ENCODE measurements around the gene ST6GALNAC2. TPM values are rescaled to one million over a fixed set of nuclear protein-coding genes. Genes with fewer than 3 reads are reported as not detected.
"Not testable (repeated sequence)": the region's sequence is repeated elsewhere in the genome, so short reads cannot be mapped to it uniquely, and the experiment has no call there.

The ST6GALNAC2 gene
- total RNA-seq, 2 experiments from 2014 or later, result not detected

DNA sequence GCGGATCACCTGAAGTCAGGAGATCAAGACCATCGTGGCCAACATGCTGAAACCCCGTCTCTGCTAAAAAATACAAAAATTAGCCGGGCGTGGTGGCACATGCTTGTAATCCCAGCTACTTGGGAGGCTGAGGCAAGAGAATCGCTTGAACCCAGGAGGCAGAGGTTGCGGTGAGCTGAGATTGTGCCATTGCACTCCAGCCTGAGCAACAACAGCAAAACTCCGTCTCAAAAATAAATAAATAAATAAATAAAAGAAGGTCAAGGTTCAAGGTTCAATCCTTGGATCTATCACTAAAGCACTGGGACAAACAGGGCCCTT is 60.2 kb downstream of the ST6GALNAC2 start:
- peaks cover 30% of the 10 kb centered on the region for H3K4me1 Mint-ChIP-seq (ENCODE audit: low read depth)
- H3K9me3 Mint-ChIP-seq; H3K27ac Mint-ChIP-seq; H3K27me3 Mint-ChIP-seq (ENCODE audit: low read depth); H3K4me3 Mint-ChIP-seq; intact Hi-C loops (cut with micrococcal nuclease); DNase-seq; H3K36me3 Mint-ChIP-seq (ENCODE audit: low read depth): not testable (repeated sequence)
- CTCF ChIA-PET, result interaction anchor here (1.0 kb wide), 3 partner anchors 20 to 98 kb away, joined by 3 to 4 read pairs (median 3); no protein-coding TSS in a partner anchor

GRCh38 chr17:76524598-76525512 is 60.8 kb downstream of the ST6GALNAC2 start:
- Mint-ChIP-seq H3K27me3 (ENCODE audit: low read depth) (no peaks in the 10 kb centered on the region), H3K36me3 (ENCODE audit: low read depth) (no peaks in the 10 kb centered on the region)
- intact Hi-C loops (cut with micrococcal nuclease), result no loop called here

DNA sequence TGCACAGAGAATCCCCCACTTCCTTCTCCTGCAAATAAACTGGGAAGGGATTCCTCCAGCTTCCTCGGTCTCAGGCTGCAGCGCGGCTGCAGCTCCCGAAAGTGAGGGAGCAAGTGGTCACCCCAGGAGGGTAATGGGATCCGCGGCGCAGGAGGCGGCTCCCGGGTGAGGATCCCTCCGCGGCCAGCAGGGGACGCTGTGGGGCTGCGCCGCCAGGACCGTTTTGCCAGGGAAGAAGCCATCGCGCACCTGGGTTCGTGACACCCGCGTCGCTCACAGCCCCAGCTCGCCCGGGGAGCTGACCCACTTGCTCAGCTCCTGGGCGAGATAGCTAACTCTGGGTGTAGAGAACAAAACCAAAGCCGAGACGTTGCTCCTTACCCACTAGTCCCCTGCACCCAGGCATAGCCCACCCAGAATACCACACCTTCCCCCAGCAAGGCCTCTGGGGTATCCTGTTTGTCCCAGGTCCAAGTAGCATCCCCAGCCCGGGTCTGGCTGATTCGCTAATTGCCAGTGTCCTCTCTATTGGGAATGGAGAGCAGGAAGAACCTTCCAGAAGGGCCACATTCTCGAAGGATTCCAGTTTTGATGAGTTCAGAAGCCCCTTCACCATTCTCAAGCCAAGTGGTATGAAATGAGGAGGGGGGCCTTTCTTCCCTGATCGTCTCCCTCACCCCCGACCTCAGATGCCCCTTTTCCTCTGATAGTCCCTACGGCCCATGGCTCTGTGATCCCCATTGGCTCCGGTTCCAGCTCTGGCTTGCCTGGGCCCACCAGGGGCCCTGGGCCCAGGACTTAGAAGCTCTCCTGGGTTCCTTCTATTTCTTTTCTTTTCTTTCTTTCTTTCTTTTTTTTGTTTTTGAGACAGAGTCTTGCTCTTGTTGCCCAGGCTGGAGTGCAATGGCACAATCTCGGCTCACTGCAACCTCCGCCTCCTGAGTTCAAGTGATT is 62.3 kb downstream of the ST6GALNAC2 start:
- intact Hi-C loops (cut with micrococcal nuclease), result loop anchor here (1.0 kb wide), 5 partner anchors 24 to 192 kb away; partner anchors contain the start of gene ST6GALNAC2
- Mint-ChIP-seq H3K4me3 (peak overlapping the region; percentile 19), H3K27ac (no peak overlapping the region), H3K4me1 (ENCODE audit: low read depth) (peaks cover 17% of the 10 kb centered on the region), H3K27me3 (ENCODE audit: low read depth) (no peaks in the 10 kb centered on the region), H3K9me3 (no peaks in the 10 kb centered on the region), H3K36me3 (ENCODE audit: low read depth) (no peaks in the 10 kb centered on the region)
- CTCF ChIA-PET, result interaction anchor here (0.6 to 5.4 kb wide), 41 partner anchors 10 to 1793 kb away, joined by 3 to 73 read pairs (median 5); partner anchors contain the start of genes PRCD, RHBDF2, ST6GALNAC2 and UBE2O
- DNase-seq, result peak; percentile 84

More at GRCh38 chr17:76524598-76525512, 60.8 kb downstream of the ST6GALNAC2 start:
- no peak for DNase-seq
- H3K4me3 Mint-ChIP-seq, result no peak overlapping the region
- H3K27ac Mint-ChIP-seq, result no peak overlapping the region
- H3K9me3 Mint-ChIP-seq, result no peaks in the 10 kb centered on the region
- CTCF ChIA-PET, result interaction anchor here (0.5 to 5.4 kb wide), 8 partner anchors 20 to 208 kb away, joined by 3 to 73 read pairs (median 4); no protein-coding TSS in a partner anchor
- peaks cover 26% of the 10 kb centered on the region for H3K4me1 Mint-ChIP-seq (ENCODE audit: low read depth)

GRCh38 chr17:76521683-76522082 is 64.0 kb downstream of the ST6GALNAC2 start:
- DNase-seq; intact Hi-C loops (cut with micrococcal nuclease); H3K27ac Mint-ChIP-seq; H3K4me3 Mint-ChIP-seq; H3K27me3 Mint-ChIP-seq (ENCODE audit: low read depth); H3K9me3 Mint-ChIP-seq; H3K36me3 Mint-ChIP-seq (ENCODE audit: low read depth): not testable (repeated sequence)
- CTCF ChIA-PET, result interaction anchor here (1.5 to 5.4 kb wide), 6 partner anchors 14 to 192 kb away, joined by 4 to 73 read pairs (median 17); partner anchors contain the start of gene PRCD
- H3K4me1 Mint-ChIP-seq (ENCODE audit: low read depth), result peaks cover 10% of the 10 kb centered on the region

DNA sequence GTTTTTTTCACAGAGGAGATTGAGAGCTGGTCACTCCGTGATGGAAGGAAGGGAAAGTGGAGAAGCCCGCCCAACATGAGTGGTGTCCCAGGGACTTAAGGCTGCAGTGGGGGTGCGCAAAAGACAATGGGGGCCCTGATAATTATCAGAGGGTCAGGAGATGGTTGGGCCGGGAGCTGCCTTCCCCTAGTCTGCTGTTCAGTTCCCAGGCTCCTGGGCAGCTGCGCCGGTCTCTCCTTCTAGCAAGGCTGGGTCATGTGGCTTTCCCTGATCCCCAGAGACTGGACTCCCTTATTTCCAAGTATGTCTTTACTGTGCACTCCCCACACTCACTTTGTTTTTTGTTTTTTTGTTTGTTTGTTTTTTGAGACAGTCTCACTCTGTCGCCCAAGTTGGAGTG is 64.4 kb downstream of the ST6GALNAC2 start:
- intact Hi-C loops (cut with micrococcal nuclease), result no loop called here
- Mint-ChIP-seq H3K36me3 (ENCODE audit: low read depth) (no peaks in the 10 kb centered on the region), H3K9me3 (no peaks in the 10 kb centered on the region), H3K27ac (no peak overlapping the region), H3K4me3 (no peak overlapping the region), H3K27me3 (ENCODE audit: low read depth) (no peaks in the 10 kb centered on the region), H3K4me1 (ENCODE audit: low read depth) (peaks cover 12% of the 10 kb centered on the region)
- CTCF ChIA-PET, result interaction anchor here (0.5 to 5.4 kb wide), 7 partner anchors 13 to 193 kb away, joined by 3 to 73 read pairs (median 16); partner anchors contain the start of gene PRCD
- DNase-seq, result no peak

DNA sequence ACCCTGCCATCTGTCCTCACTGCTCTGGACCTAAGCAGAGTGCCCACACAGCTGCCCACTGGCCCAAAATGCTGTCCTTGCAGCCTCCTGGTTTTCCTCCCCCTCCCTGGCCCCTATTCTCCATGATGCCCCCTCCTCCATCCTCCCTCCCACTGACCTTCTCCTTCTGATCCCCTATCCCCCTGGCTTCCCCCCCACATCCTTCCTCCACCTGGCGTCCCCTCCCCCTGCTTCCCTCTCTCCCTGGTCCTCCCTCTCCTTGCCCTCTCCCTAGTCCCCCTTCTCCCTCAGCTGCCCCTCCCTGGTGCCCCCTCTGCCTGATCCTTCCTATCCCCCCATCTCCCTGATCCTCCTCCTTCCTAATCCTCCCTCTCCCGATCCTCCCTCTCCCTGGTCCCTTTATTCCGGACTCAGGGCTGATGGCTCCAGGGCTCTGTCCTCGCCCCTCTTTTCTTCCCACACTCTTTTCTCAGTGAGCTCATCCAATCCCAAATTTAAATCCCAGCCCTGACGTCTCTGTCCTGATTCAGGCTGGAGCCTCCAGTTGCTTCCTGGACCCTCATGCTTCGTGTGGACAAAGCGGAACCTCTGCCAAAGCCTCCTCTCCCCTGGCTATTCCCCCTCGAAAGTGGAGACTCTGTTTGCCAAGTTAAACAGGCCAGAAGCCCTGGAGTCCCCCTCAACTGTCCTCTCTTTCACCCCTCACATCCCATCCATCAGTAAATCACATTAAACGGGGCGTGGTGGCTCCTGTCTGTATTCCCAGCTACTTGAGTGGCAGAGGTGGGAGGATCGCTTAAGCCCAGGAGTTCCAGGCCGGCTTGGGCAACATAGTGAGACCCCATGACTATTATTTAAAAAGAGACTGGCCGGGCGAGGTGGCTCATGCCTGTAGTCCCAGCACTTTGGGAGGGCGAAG is 66.4 kb downstream of the ST6GALNAC2 start:
- intact Hi-C loops (cut with micrococcal nuclease), result loop anchor here (10.0 kb wide), 1 partner anchor 735 kb away; the partner anchor contains the start of gene UNK
- Mint-ChIP-seq H3K9me3 (no peaks in the 10 kb centered on the region), H3K4me1 (ENCODE audit: low read depth) (peaks cover 26% of the 10 kb centered on the region), H3K27ac (peak overlapping the region; percentile 36), H3K36me3 (ENCODE audit: low read depth) (no peaks in the 10 kb centered on the region), H3K27me3 (ENCODE audit: low read depth) (no peaks in the 10 kb centered on the region), H3K4me3 (no peak overlapping the region)
- DNase-seq, result no peak
- CTCF ChIA-PET, result interaction anchor here (1.0 to 5.4 kb wide), 2 partner anchors 26 to 105 kb away, joined by 3 to 73 read pairs; no protein-coding TSS in a partner anchor

DNA sequence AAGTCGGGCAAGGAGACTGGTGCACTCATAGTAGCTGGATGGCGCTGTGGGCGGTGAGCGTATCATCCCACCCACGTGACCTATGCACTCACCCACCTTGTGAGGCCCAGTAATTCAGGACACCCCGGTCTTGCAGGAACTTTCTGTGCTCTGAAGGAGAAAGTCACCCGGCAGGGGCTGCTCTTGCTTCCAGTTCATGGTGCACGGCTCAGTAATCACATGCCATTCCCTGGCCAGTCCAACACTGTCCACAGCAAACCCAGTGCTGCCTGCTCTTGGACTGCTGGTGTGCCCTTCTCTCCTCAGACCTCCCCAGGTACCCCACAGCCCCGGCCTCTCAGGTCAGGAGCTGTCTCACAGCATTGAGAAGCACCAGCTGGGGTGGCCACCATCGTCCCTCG is 68.0 kb downstream of the ST6GALNAC2 start:
- Mint-ChIP-seq H3K4me1 (ENCODE audit: low read depth) (peaks cover 22% of the 10 kb centered on the region), H3K4me3 (no peak overlapping the region), H3K27me3 (ENCODE audit: low read depth) (no peaks in the 10 kb centered on the region), H3K9me3 (no peaks in the 10 kb centered on the region), H3K27ac (no peak overlapping the region), H3K36me3 (ENCODE audit: low read depth) (no peaks in the 10 kb centered on the region)
- DNase-seq, result no peak
- CTCF ChIA-PET, result interaction anchor here (0.7 to 1.2 kb wide), 2 partner anchors 43 to 107 kb away, joined by 3 to 11 read pairs; no protein-coding TSS in a partner anchor
- intact Hi-C loops (cut with micrococcal nuclease), result loop anchor here (10.0 kb wide), 1 partner anchor 733 kb away; the partner anchor contains the start of gene UNK

Other genes starting within 250 kb of the ST6GALNAC2 start
- 10 to 100 TPM; 30.1 to 33.3 TPM for gene PRPSAP1, start 231.9 kb downstream of the ST6GALNAC2 start, total RNA-seq
- 1 to 10 TPM; 9.0 to 9.2 TPM for gene SPHK1, start 201.3 kb downstream of the ST6GALNAC2 start, total RNA-seq
- 10 to 100 TPM; 18.8 TPM for gene UBE2O, start 132.7 kb downstream of the ST6GALNAC2 start, total RNA-seq
- gene AANAT, start 118.3 kb downstream of the ST6GALNAC2 start, total RNA-seq, result not detected
- gene RHBDF2, start 84.4 kb downstream of the ST6GALNAC2 start, total RNA-seq, result 10 to 100 TPM; 13.3 to 13.4 TPM
- not detected for gene CYGB, start 48.2 kb downstream of the ST6GALNAC2 start, total RNA-seq
- not detected for gene PRCD, start 45.8 kb downstream of the ST6GALNAC2 start, total RNA-seq
- 1 to 10 TPM; 1.1 to 1.3 TPM for gene ST6GALNAC1, start 57.9 kb upstream of the ST6GALNAC2 start, total RNA-seq
- gene MXRA7, start 125.1 kb upstream of the ST6GALNAC2 start, total RNA-seq, result 1 to 10 TPM; 3.8 to 4.2 TPM
- gene JMJD6, start 140.7 kb upstream of the ST6GALNAC2 start, total RNA-seq, result 10 to 100 TPM; 33.0 to 33.6 TPM
- gene METTL23, start 141.0 kb upstream of the ST6GALNAC2 start, total RNA-seq, result 10 to 100 TPM; 18.9 to 20.0 TPM
- 100 to 1,000 TPM; 241 to 263 TPM for gene SRSF2, start 151.5 kb upstream of the ST6GALNAC2 start, total RNA-seq
- 10 to 100 TPM; 15.0 to 15.8 TPM for gene MFSD11, start 152.3 kb upstream of the ST6GALNAC2 start, total RNA-seq

All from activated naive CD4-positive, alpha-beta T cell treated with anti-CD3 and anti-CD28 coated beads for 36 hours (primary cell).